ENCODE measurements around the gene NR2F1-AS1. TPM values are rescaled to one million over a fixed set of nuclear protein-coding genes. Genes with fewer than 3 reads are reported as not detected.

The NR2F1-AS1 gene
- total and polyA plus RNA-seq, 9 of the 15 experiments (the other 6 are each of a cell fraction or from before 2014, with no cell fraction given) = not detected

GRCh38 chr5:93360436-93361088 lies 220.5 kb downstream of the NR2F1-AS1 start:
- POLR2A ChIA-PET = no interaction called here
- BruUV-seq (replicated peaks) = no TSS peak
- H2AFZ ChIP-seq (ENCODE audit: low read depth, low read length) = no peak overlapping the region
- H3K4me1 ChIP-seq (replicated peaks in 1 of 2; ENCODE audit: control insufficient read depth in 2 of 2, insufficient read depth in 2 of 2, low read length in 2 of 2) = no peaks in the 10 kb centered on the region
- FAIRE-seq (no peak), ATAC-seq (no peak), DNase-seq (ENCODE audit: extremely low read depth in 1 of 4, low spot score in 3 of 4) (no peak)
- in situ Hi-C loops (cut with MboI) (no loop called here), intact Hi-C loops (cut with micrococcal nuclease) (no loop called here)
- H3K36me3 ChIP-seq (ENCODE audit: control insufficient read depth, insufficient read depth, low read length) = no peaks in the 10 kb centered on the region
- H3K4me3 ChIP-seq = no peak overlapping the region
- H3K9ac ChIP-seq (ENCODE audit: insufficient read depth in 1 of 2, low read depth in 2 of 2, low read length in 2 of 2) = no peak overlapping the region
- no peaks in the 10 kb centered on the region for H3K27me3 ChIP-seq (ENCODE audit: control insufficient read depth in 2 of 2, insufficient read depth in 2 of 2, low read length in 2 of 2)
- CTCF ChIA-PET (ENCODE audit: low intra/inter-chr PET ratio) = no interaction called here
- H4K20me1 ChIP-seq (replicated peaks; ENCODE audit: control insufficient read depth, insufficient read depth, low read length) = no peaks in the 10 kb centered on the region
- no peaks in the 10 kb centered on the region for H3K9me3 ChIP-seq (replicated peaks; ENCODE audit: control insufficient read depth, insufficient read depth, low read depth, low read length)
- TF ChIP-seq PML (IDR thresholded peaks at IDR 0.05; ENCODE audit: low read length) (no peak), POLR3A (IDR thresholded peaks at IDR 0.05; ENCODE audit: borderline replicate concordance, extremely low read depth, insufficient read depth, insufficient read length) (no peak), MTA3 (IDR thresholded peaks at IDR 0.05; ENCODE audit: borderline replicate concordance) (no peak), RAD21 (CRISPR knock-in tag; conservative IDR thresholded peaks at IDR 0.05 in 1 of 2, IDR thresholded peaks at IDR 0.05 in 1 of 2) (no peak), HNRNPUL1 (IDR thresholded peaks at IDR 0.05; ENCODE audit: low read length) (no peak), BRF1 (IDR thresholded peaks at IDR 0.05; ENCODE audit: borderline replicate concordance, extremely low read depth, insufficient read length) (no peak), ZKSCAN3 (CRISPR knock-in tag; IDR thresholded peaks at IDR 0.05) (no peak), CBX1 (IDR thresholded peaks at IDR 0.05; ENCODE audit: low read depth) (no peak), ZNF263 (CRISPR knock-in tag; IDR thresholded peaks at IDR 0.05; ENCODE audit: borderline replicate concordance) (no peak), SAFB2 (IDR thresholded peaks at IDR 0.05; ENCODE audit: borderline replicate concordance, low read depth, low read length, severe bottlenecking) (no peak)
- WGBS (ENCODE audit: insufficient coverage, low coverage, missing lambda C conversion rate) = 0% methylated on average over 5 of the region's 5 CpGs
- no peaks in the 10 kb centered on the region for H3K9me1 ChIP-seq (ENCODE audit: control insufficient read depth, insufficient read depth, low read length)
- H3K79me2 ChIP-seq (ENCODE audit: control insufficient read depth, insufficient read depth, low read length) = no peaks in the 10 kb centered on the region
- no peak overlapping the region for H3K27ac ChIP-seq (ENCODE audit: extremely low read depth, low read depth, low read length)
- H3K4me2 ChIP-seq (ENCODE audit: insufficient read depth, low read length) = no peak overlapping the region

Data from K562 (cell line).